ENCODE results near the gene FOXP3. TPM values are rescaled to one million over a fixed set of nuclear protein-coding genes. Genes with fewer than 3 reads are reported as not detected.

Gene FOXP3
- polyA plus RNA-seq, 3 donors from 2014 or later = 0.08 to 0.13 TPM; not detected in 1

DNA sequence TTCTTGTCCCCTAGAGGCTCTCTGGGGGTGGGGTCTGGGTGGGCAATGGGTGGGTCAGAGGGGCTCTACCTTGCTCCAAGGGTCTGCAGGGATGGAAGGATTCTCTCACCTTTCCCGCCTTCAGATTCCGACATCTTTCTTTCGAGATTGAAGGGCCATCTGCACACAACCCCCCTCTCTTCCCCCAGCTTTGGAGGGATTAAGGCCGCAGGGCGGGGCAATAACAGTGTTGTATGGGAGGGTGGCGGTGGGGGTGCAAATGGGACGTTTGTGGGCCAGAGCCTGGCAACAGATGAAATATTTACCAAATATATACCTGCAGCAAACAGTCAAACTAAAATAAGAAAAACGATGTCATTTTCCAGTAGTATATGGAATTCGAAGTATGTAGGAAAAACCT, 31.3 kb downstream of the FOXP3 start, which contains the start of gene CACNA1F:
Gene CACNA1F, minus strand, starts transcription at position 165 of the 400 bp plus-strand sequence. Its CDS starts 31 bp downstream, at position 134.
- DNase-seq = no peak
- Mint-ChIP-seq H3K4me3 (peak within 1 kb of the TSS in 2 of 5 donors; percentile 21 to 29), H3K9me3 (no peaks in the 10 kb centered on the region), H3K27ac (no peak within 1 kb of the TSS), H3K4me1 (peaks cover 32 to 36% of the 10 kb centered on the region in 2 donors), H3K36me3 (peaks cover 0 to 4% (median 0%) of the 10 kb centered on the region in 3 donors), H3K27me3 (ENCODE audit: low read depth in 3 of 3) (peaks cover 0 to 4% (median 2%) of the 10 kb centered on the region in 3 donors)

DNA sequence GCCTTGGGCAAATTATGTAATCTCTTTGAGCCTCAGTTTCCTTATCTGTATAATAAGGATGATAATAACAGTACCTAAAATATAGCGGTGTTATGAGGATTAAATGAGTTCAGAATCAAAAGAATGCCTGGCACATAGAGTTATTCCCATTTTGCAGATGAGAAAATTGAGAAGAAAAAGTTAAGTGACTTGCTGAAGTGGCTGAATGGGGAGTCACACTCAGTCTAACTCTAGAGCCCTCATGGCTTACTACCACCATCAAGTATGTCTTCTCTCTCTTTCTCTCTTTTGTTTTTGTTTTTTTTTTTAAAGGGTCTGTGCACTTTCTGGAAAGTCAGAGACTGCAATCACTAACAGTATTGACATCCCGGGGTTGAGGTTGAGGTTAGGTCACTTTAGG, 32.0 kb downstream of the FOXP3 start:
- H3K36me3 Mint-ChIP-seq = peaks cover 0 to 4% (median 0%) of the 10 kb centered on the region in 3 donors
- H3K9me3 Mint-ChIP-seq = no peaks in the 10 kb centered on the region
- DNase-seq = no peak
- peaks cover 31 to 36% of the 10 kb centered on the region in 2 donors for H3K4me1 Mint-ChIP-seq
- peaks cover 0 to 4% (median 2%) of the 10 kb centered on the region in 3 donors for H3K27me3 Mint-ChIP-seq (ENCODE audit: low read depth in 3 of 3)
- no peak overlapping the region for H3K27ac Mint-ChIP-seq
- peak overlapping the region in 1 of 5 donors; percentile 21 for H3K4me3 Mint-ChIP-seq

DNA sequence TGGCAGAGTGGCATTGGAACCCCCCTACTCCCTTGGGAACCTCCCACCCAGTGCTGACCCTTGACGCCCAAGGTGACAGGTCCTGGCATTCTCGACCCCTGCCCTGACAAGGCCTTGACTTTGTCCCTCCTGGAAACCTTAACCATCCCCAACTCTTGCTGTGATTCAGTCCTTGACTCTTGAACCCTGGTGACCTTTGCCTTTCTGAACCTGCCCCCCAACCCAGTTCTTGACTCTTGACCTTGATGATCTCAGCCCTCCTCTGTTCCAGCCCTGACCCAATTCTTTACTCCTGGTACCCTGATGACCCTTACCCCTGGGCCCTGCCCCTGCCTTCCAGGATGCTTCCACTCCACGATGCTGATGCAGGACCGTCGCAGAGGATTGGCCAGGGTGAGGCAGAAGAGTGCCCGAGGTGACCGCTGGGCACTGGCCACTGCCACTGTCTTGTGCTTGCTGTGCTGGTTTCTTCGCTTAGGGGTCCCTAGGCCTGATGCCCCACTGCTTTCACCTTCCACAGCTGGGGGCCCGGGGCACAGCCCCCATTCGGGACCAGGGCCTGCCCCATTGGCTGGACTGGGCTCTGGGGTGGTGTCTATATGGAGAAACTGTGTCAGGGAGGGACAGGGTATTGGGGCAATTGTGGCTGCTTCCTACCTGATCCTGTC, 33.0 kb downstream of the FOXP3 start:
- Mint-ChIP-seq H3K4me1 (peaks cover 21 to 26% of the 10 kb centered on the region in 2 donors), H3K9me3 (no peaks in the 10 kb centered on the region), H3K4me3 (peak overlapping the region; percentile 13 to 84 (median 81)), H3K27me3 (ENCODE audit: low read depth in 3 of 3) (peaks cover 0 to 4% (median 2%) of the 10 kb centered on the region in 3 donors), H3K36me3 (no peaks in the 10 kb centered on the region), H3K27ac (peak overlapping the region in 2 of 6 donors; percentile 58 to 84)
- DNase-seq = no peak

DNA sequence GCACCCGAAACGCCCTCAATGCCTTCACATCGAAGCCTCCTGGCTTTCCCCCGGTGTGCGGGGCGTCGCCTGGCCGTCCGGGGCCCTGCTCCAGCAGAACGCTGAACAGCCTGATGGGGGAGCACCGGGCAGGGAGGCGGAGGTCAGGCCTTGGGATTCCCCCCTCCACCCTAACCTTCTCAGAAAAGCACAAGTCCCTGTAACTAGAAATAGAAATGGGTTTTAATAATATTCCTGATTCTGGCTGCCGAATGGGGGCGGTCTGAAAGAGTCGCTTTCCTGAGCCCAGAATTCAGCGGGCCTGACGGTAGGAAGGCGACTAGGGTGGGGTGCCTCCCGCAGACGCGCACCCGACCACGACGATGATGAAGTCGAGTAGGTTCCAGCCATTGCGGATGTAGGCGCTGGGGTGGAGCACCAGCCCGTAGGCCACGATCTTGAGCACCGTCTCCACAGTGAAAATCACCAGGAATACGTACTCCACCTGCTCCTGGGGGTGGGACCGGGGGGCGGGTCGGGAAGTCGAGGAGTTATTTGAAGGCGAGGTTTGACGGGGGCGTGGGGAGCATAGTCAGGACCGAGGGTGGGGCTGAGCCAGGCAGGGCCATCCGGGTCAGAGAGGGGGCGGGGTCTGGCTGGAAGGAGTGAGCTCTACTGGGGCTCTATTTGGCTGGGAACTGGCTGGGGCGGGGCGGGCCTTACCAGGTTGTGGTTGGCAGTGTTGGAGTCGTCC, 33.8 kb downstream of the FOXP3 start:
- peak overlapping the region; percentile 77 to 84 (median 82) for H3K4me3 Mint-ChIP-seq
- no peaks in the 10 kb centered on the region for H3K36me3 Mint-ChIP-seq
- peaks cover 18 to 20% of the 10 kb centered on the region in 2 donors for H3K4me1 Mint-ChIP-seq
- DNase-seq = peak; percentile 28 to 33 (median 29)
- H3K9me3 Mint-ChIP-seq = no peaks in the 10 kb centered on the region
- H3K27me3 Mint-ChIP-seq (ENCODE audit: low read depth in 3 of 3) = peaks cover 0 to 4% (median under 1%) of the 10 kb centered on the region in 3 donors
- H3K27ac Mint-ChIP-seq = peak overlapping the region; percentile 48 to 88 (median 81)

DNA sequence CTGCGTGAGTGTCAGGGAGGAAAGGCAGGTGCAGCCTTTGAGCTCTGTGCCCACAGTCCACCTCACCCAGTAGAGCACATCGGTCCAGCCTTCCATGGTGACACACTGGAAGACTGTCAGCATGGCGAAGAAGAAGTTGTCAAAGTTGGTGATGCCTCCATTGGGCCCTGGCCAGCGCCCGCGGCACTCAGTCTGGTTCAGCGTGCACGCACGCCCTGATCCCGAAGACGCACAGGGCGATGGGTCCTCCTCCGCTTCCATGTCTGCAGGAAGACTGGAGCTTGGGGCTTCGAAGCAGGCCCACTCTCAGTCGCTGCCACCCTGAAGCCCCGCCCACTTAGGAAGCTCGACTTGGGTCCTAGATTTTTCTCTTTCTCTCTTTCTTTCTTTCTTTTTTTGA, 36.3 kb downstream of the FOXP3 start:
- Mint-ChIP-seq H3K36me3 (no peaks in the 10 kb centered on the region), H3K27me3 (ENCODE audit: low read depth in 3 of 3) (peaks cover 0 to 5% (median 2%) of the 10 kb centered on the region in 3 donors), H3K4me3 (no peak overlapping the region), H3K9me3 (no peaks in the 10 kb centered on the region), H3K4me1 (peaks cover 10 to 14% of the 10 kb centered on the region in 2 donors), H3K27ac (no peak overlapping the region)
- no peak for DNase-seq

DNA sequence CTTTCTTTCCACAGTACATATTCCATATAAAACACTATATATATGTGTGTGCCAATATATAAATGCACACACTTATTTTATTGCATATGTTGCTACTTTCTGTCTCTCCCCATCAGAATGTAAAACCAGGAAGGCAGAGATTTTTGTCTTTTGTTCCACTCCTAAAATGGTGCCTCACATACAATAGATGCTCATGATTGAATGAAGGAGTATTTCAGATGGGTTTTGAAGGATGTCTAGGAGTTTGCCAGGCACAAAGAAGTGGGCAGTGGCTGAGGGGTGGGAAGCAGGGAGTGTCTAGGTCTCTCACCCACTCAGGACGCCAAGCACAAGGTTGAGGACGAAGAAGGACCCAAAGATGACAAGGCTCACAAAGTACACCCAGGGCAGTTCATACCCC, 36.8 kb downstream of the FOXP3 start:
- Mint-ChIP-seq H3K4me1 (peaks cover 10 to 14% of the 10 kb centered on the region in 2 donors), H3K4me3 (peak overlapping the region in 1 of 5 donors; percentile 8), H3K36me3 (no peaks in the 10 kb centered on the region), H3K27me3 (ENCODE audit: low read depth in 3 of 3) (peaks cover 0 to 7% (median 4%) of the 10 kb centered on the region in 3 donors), H3K9me3 (no peaks in the 10 kb centered on the region), H3K27ac (no peak overlapping the region)
- no peak for DNase-seq

DNA sequence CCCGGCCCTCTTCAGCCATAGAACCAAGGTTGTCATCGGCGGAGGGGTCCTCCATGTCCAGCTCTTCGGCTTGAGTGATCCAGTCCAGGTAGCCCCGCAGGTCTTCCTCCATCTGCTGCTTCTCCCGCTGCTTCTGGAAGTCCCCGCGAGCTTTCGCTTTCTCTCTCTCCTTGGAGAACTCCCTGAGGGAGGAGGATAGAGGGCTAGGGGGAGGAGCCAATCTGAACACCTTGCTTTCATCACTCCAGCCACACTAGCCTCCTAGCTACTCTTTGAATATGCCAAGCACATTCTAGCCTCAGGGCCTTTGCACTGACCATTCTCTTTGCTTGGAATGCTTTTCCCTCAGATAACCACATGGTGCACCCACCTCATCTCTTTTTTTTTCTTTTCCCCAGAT, 37.6 kb downstream of the FOXP3 start:
- H3K4me1 Mint-ChIP-seq = peaks cover 10 to 14% of the 10 kb centered on the region in 2 donors
- peaks cover 0 to 10% (median 4%) of the 10 kb centered on the region in 3 donors for H3K27me3 Mint-ChIP-seq (ENCODE audit: low read depth in 3 of 3)
- H3K36me3 Mint-ChIP-seq = no peaks in the 10 kb centered on the region
- no peak for DNase-seq
- H3K27ac Mint-ChIP-seq = no peak overlapping the region
- no peaks in the 10 kb centered on the region for H3K9me3 Mint-ChIP-seq
- no peak overlapping the region for H3K4me3 Mint-ChIP-seq

DNA sequence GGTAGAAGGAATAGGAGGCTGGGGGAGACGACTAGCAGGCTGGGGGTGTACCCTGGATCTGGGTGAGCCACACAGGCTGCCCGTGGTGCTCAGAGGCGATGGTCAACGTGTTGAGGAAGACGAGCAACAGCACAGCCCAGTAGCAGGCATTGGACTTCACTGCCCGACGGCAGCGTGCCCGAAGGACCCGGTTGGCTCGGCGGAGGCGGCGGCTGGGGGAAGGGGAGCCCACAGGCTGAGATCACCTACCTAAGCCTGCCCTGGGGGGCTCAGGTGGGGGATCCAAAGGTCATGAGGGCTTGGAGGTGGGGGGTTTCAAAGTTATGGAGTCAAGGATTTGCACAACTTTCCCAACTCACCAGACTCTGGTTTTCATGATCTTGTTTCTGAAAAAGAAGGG, 38.7 kb downstream of the FOXP3 start:
- Mint-ChIP-seq H3K4me1 (peaks cover 4 to 9% of the 10 kb centered on the region in 2 donors), H3K27me3 (ENCODE audit: low read depth in 3 of 3) (peaks cover 0 to 11% (median 3%) of the 10 kb centered on the region in 3 donors), H3K27ac (peak overlapping the region in 1 of 6 donors; percentile 45), H3K9me3 (no peaks in the 10 kb centered on the region), H3K4me3 (no peak overlapping the region), H3K36me3 (no peaks in the 10 kb centered on the region)
- DNase-seq = no peak

DNA sequence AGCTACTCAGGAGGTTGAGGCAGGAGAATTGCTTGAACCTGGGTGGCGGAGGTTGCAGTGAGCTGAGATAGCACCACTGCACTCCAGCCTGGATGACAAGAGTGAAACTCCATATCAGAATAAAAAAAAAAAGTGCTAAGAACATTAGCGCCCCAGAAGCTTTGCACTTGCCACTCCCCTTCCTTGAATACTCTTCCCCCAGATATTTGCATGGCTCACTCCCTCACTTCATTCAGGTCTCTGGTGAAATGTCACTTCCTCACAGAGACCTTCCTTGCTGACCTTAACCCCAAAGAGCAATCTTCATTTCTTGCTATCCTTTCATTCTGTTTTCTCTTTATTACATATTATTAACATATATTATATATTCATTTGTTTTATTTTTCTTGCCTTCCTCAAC, 42.6 kb downstream of the FOXP3 start:
- no peak for DNase-seq
- H3K27me3 Mint-ChIP-seq (ENCODE audit: low read depth in 3 of 3) = peaks cover 0 to 15% (median 3%) of the 10 kb centered on the region in 3 donors
- no peaks in the 10 kb centered on the region for H3K4me1 Mint-ChIP-seq
- H3K4me3 Mint-ChIP-seq = no peak overlapping the region
- H3K36me3 Mint-ChIP-seq = no peaks in the 10 kb centered on the region
- no peak overlapping the region for H3K27ac Mint-ChIP-seq
- H3K9me3 Mint-ChIP-seq = no peaks in the 10 kb centered on the region

DNA sequence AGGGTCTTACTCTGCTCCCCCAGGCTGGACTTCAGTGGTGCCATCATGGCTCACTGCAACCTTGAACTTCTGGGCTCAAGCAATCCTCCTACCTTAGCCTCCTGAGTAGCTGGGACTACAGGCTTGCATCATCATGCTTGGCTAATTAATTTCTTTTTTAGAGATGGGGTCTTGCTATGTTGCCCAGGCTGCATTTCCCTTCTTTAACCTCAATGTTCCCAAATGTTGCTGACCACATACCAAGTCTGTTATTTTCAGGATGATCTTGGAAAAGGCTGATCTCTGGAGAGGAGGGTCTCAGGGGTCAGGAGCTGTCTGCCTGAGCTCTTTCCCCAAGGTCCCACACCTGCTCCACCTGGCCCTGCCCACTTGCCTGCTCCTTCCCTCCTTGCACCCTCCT, 44.4 kb downstream of the FOXP3 start:
- Mint-ChIP-seq H3K4me3 (no peak overlapping the region), H3K4me1 (no peaks in the 10 kb centered on the region), H3K27ac (no peak overlapping the region), H3K27me3 (ENCODE audit: low read depth in 3 of 3) (peaks cover 0 to 18% (median 3%) of the 10 kb centered on the region in 3 donors), H3K36me3 (no peaks in the 10 kb centered on the region), H3K9me3 (no peaks in the 10 kb centered on the region)
- DNase-seq = no peak

DNA sequence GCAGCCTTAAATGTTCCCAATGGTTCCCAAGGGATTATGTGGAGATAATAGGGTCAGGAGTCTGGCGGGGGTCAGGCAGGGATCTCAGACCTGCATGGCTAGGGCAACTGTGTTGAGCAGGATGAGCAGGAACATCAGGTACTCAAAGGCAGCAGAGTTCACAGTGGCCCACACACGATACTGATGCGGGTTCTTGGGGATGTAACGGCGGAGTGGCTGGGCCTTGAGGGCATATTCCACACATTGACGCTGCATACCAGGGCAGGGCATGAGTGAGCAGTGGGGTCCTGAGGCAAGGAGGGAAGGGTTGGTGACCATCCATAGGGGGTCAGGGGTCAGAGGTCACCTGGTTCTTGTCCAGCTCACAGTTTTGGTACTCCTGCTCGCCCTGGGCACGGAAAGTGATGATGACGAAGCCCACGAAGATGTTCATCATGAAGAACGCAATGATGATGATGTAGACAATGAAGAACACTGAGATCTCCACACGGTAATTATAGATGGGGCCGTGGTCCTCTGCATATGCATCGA, 49.4 kb downstream of the FOXP3 start:
- H3K9me3 Mint-ChIP-seq = no peaks in the 10 kb centered on the region
- peaks cover 2 to 7% (median 4%) of the 10 kb centered on the region in 3 donors for H3K27me3 Mint-ChIP-seq (ENCODE audit: low read depth in 3 of 3)
- DNase-seq = no peak
- H3K36me3 Mint-ChIP-seq = no peaks in the 10 kb centered on the region
- H3K4me3 Mint-ChIP-seq = no peak overlapping the region
- H3K4me1 Mint-ChIP-seq = no peaks in the 10 kb centered on the region
- no peak overlapping the region for H3K27ac Mint-ChIP-seq

DNA sequence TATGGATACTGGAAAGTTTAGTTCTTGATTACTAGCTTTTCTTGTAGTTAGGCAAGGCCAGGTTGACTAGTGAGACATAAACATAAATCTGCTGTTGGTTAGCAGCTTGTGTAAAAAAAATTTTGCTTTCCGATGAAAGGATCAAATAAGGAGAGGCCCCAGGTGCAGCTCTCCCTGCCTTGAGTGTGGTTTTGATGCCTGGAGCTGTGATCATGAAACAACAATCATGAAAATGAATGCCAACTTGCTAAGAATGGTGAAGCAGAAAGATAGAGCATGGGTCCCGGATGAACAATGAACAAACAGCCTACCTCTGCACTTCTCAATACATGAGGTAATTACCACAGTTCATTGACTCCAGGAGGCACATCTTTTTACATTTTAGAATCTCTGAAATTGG, 50.1 kb downstream of the FOXP3 start:
- H3K36me3 Mint-ChIP-seq = no peaks in the 10 kb centered on the region
- H3K27me3 Mint-ChIP-seq (ENCODE audit: low read depth in 3 of 3) = peaks cover 2 to 7% (median 4%) of the 10 kb centered on the region in 3 donors
- H3K4me3 Mint-ChIP-seq = no peak overlapping the region
- no peaks in the 10 kb centered on the region for H3K9me3 Mint-ChIP-seq
- no peaks in the 10 kb centered on the region for H3K4me1 Mint-ChIP-seq
- DNase-seq = no peak
- no peak overlapping the region for H3K27ac Mint-ChIP-seq

DNA sequence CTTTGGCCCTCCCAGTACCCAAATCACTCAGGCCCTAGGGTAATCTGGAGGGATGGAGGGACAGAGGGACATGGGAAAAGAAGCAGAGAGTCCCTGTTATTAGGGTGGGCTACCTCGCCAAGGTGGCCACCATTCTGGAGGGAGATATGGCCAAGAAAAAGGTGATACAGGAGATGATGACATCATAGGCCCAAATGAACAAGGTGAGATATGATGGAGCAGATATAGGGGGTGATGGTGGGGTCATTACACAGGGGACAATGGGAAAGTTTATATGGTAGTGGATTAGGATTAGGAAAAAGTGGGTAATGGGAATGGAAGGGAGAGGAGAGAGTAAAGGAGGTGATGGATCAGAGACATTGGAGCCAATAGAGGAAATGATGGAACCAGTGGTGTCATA, 51.6 kb downstream of the FOXP3 start:
- no peaks in the 10 kb centered on the region for H3K9me3 Mint-ChIP-seq
- H3K4me1 Mint-ChIP-seq = no peaks in the 10 kb centered on the region
- H3K27ac Mint-ChIP-seq = no peak overlapping the region

DNA sequence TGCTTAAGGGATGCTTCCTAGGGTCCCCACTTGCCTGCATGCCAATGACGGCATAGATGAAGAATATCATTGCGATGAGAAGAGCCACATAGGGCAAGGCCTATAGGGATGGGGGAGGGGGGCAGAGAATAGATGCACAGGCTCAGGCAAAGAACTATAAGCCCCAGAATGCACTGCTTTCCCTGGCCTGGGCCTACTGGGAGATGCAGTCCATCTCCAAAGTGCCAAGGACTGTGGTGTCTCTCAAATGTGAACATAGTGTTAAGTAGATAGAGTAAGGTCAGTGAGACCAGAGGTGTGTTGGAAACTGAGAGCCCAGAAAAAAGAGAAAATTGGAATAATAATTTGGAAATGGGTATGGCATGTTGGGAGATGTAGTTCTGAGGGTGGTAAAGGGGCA, 52.3 kb downstream of the FOXP3 start:
- Mint-ChIP-seq H3K4me3 (no peak overlapping the region), H3K27ac (no peak overlapping the region), H3K36me3 (no peaks in the 10 kb centered on the region), H3K27me3 (ENCODE audit: low read depth in 3 of 3) (peaks cover 0 to 5% (median 4%) of the 10 kb centered on the region in 3 donors), H3K4me1 (no peaks in the 10 kb centered on the region), H3K9me3 (no peaks in the 10 kb centered on the region)
- no peak for DNase-seq

More for the DNA sequence above, 51.6 kb downstream of the FOXP3 start:
- Mint-ChIP-seq H3K4me3 (no peak overlapping the region), H3K27me3 (ENCODE audit: low read depth in 3 of 3) (peaks cover 0 to 5% (median 4%) of the 10 kb centered on the region in 3 donors), H3K36me3 (no peaks in the 10 kb centered on the region)
- DNase-seq = no peak

Measured in immature natural killer cell (primary cell).